CD14-positive monocyte (primary cell): ENCODE measurements around the gene MYH16. TPM values are rescaled to one million over a fixed set of nuclear protein-coding genes. Genes with fewer than 3 reads are reported as not detected.

ENCODE experiments used
- DNase-seq, 3 donors: peaks; one replicate each; pipeline ENCODE4 v3.0.0-alpha.2; 2011 to 2022
- H2AFZ ChIP-seq: 2 replicates; pipeline ENCODE4 v1.6.0; 2012; ENCODE audit warnings: mild to moderate bottlenecking, low read depth, low read length, inconsistent platforms; ENCODE audit not compliant: insufficient read depth, poor library complexity, severe bottlenecking
- H3K27ac ChIP-seq, 2 donors: 1 replicate in 1 of 2; 2 replicates in 1 of 2; pipeline ENCODE4 v1.5.1; 2012 to 2013; ENCODE audit warnings: low read length in 2 of 2, control low read depth in 1 of 2, inconsistent platforms in 1 of 2, low read depth in 1 of 2, mild to moderate bottlenecking in 1 of 2
- H3K27me3 ChIP-seq, 2 donors: one replicate each; pipeline versions ENCODE4 v1.6.0 to v1.6.1; 2011 to 2013; ENCODE audit warnings: low read length in 2 of 2; ENCODE audit not compliant: control insufficient read depth in 2 of 2, insufficient read depth in 2 of 2
- H3K36me3 ChIP-seq, 2 donors: replicated peaks in 1 of 2; 1 replicate in 1 of 2; 2 replicates in 1 of 2; pipeline versions ENCODE4 v1.5.1 to v1.6.1; 2012 to 2013; ENCODE audit warnings: low read length in 2 of 2, control low read depth in 1 of 2, inconsistent platforms in 1 of 2, mild to moderate bottlenecking in 1 of 2; ENCODE audit not compliant: insufficient read depth in 2 of 2, control insufficient read depth in 1 of 2
- H3K4me1 ChIP-seq, 2 donors: 1 replicate in 1 of 2; 2 replicates in 1 of 2; pipeline versions ENCODE4 v1.5.1 to v1.6.1; 2012 to 2013; ENCODE audit warnings: low read length in 2 of 2, control low read depth in 1 of 2, inconsistent platforms in 1 of 2, mild to moderate bottlenecking in 1 of 2, moderate library complexity in 1 of 2; ENCODE audit not compliant: insufficient read depth in 2 of 2, control insufficient read depth in 1 of 2
- H3K4me2 ChIP-seq: replicated peaks from 2 replicates; pipeline ENCODE3; 2012; ENCODE audit warnings: low read length, moderate library complexity, mild to moderate bottlenecking; ENCODE audit not compliant: poor library complexity, severe bottlenecking; ENCODE audit errors: extremely low read depth
- H3K4me3 ChIP-seq, 3 experiments: fragments of 200-600 bp in 1 of 3; sonication (generic) in 1 of 3; replicated peaks in 1 of 3; 1 replicate in 2 of 3; 2 replicates in 1 of 3; pipeline ENCODE4 v1.5.1; 2011 to 2013; ENCODE audit warnings: low read length in 3 of 3, mild to moderate bottlenecking in 3 of 3, control low read depth in 2 of 3, low read depth in 2 of 3, inconsistent platforms in 1 of 3, moderate library complexity in 1 of 3
- H3K79me2 ChIP-seq: 2 replicates; pipeline ENCODE4 v1.6.0; 2012; ENCODE audit warnings: mild to moderate bottlenecking, control low read depth, inconsistent platforms, low read length, moderate library complexity; ENCODE audit not compliant: insufficient read depth
- H3K9ac ChIP-seq: 2 replicates; pipeline ENCODE4 v1.6.0; 2017; ENCODE audit warnings: low read length, mild to moderate bottlenecking; ENCODE audit not compliant: insufficient read depth, poor library complexity, severe bottlenecking
- H3K9me3 ChIP-seq, 2 donors: replicated peaks in 1 of 2; 1 replicate in 1 of 2; 2 replicates in 1 of 2; pipeline versions ENCODE4 v1.5.1 to v1.6.1; 2012 to 2013; ENCODE audit warnings: low read length in 2 of 2, control low read depth in 1 of 2; ENCODE audit not compliant: control insufficient read depth in 1 of 2, insufficient read depth in 1 of 2
- H4K20me1 ChIP-seq: 2 replicates; pipeline ENCODE4 v1.6.0; 2012; ENCODE audit warnings: mild to moderate bottlenecking, low read length, control low read depth, moderate library complexity; ENCODE audit not compliant: insufficient read depth
- H3K27ac Mint-ChIP-seq, 7 donors: one replicate each; pipeline ENCODE4 v1.8.0; 2020; ENCODE audit warnings: mild to moderate bottlenecking in 7 of 7, mixed read lengths in 7 of 7, moderate library complexity in 6 of 7, inconsistent platforms in 2 of 7
- H3K27me3 Mint-ChIP-seq, 3 donors: one replicate each; pipeline ENCODE4 v1.8.0; 2021 to 2022; ENCODE audit warnings: low read depth in 3 of 3, mild to moderate bottlenecking in 3 of 3, mixed read lengths in 3 of 3, moderate library complexity in 3 of 3, inconsistent platforms in 1 of 3
- H3K36me3 Mint-ChIP-seq, 2 donors: one replicate each; pipeline ENCODE4 v1.8.0; 2020; ENCODE audit warnings: mixed read lengths in 2 of 2, inconsistent platforms in 1 of 2, mild to moderate bottlenecking in 1 of 2
- H3K4me1 Mint-ChIP-seq: one replicate; pipeline ENCODE4 v1.8.0; 2020; ENCODE audit warnings: mild to moderate bottlenecking, mixed read lengths
- H3K4me3 Mint-ChIP-seq, 2 donors: one replicate each; pipeline ENCODE4 v1.8.0; 2020; ENCODE audit warnings: mild to moderate bottlenecking in 2 of 2, mixed read lengths in 2 of 2, moderate library complexity in 1 of 2
- H3K9me3 Mint-ChIP-seq, 7 donors: one replicate each; pipeline ENCODE4 v1.8.0; 2020 to 2022; ENCODE audit warnings: mixed read lengths in 7 of 7, mild to moderate bottlenecking in 6 of 7, moderate library complexity in 6 of 7, inconsistent platforms in 2 of 7
- WGBS: methylation state at CpG from one replicate; pipeline ENCODE4 v1.1.5; 2013; ENCODE audit warnings: missing lambda C conversion rate; ENCODE audit not compliant: insufficient coverage; 5-methylcytosine and 5-hydroxymethylcytosine counted together
- intact Hi-C, 2 donors: fragments of 100-400 bp; cut with micrococcal nuclease; formaldehyde crosslinking; loops; one replicate each; pipeline versions ENCODE4 v1.15.0 to v1.15.1; 2023
- polyA plus RNA-seq, 3 donors: library from polyadenylated mRNA; depleted of rRNA in 1 of 3; unstranded in 2 of 3; stranded (reverse) in 1 of 3; fragments of 300-500 nt in 2 of 3; fragments of >200 nt in 1 of 3; fragmentation: Illumina TruSeq in 2 of 3; gene quantifications; 1 replicate in 2 of 3; 2 replicates in 1 of 3; pipeline ENCODE4 v1.2.3, GENCODE V29; 2012 to 2021
- TF ChIP-seq, protein P1 (sequence below): fragments of 200-600 bp; IDR thresholded peaks from one replicate; pipeline ENCODE4 v1.8.0; 2022; ENCODE audit warnings: antibody characterized with exemption, mild to moderate bottlenecking

Gene MYH16
- polyA plus RNA-seq, 3 donors = not detected

DNA sequence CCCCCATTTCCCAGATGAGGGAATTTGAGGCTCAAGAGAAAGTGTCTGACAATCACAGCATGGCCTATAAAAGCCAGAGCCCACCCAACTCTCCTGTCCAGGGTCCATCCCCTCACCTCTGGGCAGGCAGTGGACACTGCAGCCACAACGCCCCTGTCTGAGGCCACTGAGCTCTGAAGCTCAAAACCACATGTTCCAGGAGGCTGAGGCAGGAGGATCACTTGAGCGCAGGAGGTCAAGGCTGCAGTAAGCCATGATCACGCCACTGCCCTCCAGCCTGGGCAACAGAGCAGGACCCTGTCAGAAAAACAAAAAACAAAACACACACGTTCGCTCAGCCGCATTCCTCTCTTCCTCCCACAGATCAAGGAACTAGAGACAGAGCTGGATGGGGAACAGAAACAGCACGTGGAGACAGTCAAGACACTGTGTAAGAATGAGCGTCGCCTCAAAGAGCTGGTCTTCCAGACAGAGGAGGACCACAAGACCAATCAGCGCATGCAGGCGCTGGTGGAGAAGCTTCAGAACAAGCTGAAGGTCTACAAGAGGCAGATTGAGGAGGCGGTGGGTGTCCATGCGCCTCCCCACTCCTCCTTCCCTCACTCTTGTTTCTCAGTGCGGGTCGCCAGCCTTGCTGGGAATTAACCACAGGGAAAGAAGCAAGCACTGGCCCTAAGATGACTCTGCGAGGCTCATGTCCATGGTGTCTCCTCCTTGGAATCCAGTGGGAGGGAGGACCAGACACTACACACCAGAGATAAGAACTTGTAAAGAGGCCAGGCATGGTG, 33.0 kb downstream of the MYH16 start:
- 45% methylated on average over 10 of the region's 16 CpGs for WGBS

DNA sequence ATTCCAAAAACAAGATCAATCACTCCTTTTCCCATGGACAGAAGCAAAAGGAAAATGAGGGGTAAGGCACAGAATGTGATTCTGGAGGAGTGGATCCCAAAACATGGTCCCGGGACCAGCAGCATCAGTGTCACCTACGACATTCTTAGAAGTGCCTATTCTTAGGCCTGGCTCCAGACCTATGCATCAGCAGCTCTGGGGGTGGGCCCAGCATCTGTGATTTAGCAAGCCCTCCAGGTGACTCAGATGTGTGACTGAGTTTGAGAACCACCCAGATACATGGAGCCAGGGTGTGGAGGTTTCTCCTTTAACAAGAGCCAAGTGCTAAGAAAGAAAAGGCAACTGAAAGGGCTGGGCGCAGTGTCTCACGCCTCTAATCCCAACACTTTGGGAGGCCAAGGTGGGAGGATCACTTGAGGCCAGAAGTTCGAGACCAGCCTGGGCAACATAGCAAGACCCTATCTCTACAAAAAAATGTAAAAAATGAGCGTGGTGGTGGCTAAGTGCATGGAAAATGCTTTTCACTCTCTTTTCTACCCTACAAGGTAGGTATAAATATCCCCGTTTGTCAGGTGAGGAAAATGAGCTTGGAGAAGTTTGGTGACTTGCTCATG, 35.9 kb downstream of the MYH16 start:
- H3K4me3 Mint-ChIP-seq = no peak overlapping the region
- DNase-seq = no peak

More for the DNA sequence above, 33.0 kb downstream of the MYH16 start:
- no peak overlapping the region for H3K4me2 ChIP-seq
- H3K9me3 Mint-ChIP-seq = peaks cover 0 to 12% (median 4%) of the 10 kb centered on the region in 7 donors
- H3K36me3 Mint-ChIP-seq = no peaks in the 10 kb centered on the region
- H3K4me3 ChIP-seq = no peak overlapping the region
- peak overlapping the region; percentile 61 for H2AFZ ChIP-seq
- no peaks in the 10 kb centered on the region for H3K36me3 ChIP-seq
- H3K27me3 Mint-ChIP-seq = peaks cover 0 to 2% (median 2%) of the 10 kb centered on the region in 3 donors
- intact Hi-C loops = no loop called here
- H3K4me1 ChIP-seq = no peaks in the 10 kb centered on the region
- no peaks in the 10 kb centered on the region for H3K79me2 ChIP-seq
- no peak overlapping the region for H3K27ac ChIP-seq
- no peak for DNase-seq
- TF ChIP-seq, protein P1, sequence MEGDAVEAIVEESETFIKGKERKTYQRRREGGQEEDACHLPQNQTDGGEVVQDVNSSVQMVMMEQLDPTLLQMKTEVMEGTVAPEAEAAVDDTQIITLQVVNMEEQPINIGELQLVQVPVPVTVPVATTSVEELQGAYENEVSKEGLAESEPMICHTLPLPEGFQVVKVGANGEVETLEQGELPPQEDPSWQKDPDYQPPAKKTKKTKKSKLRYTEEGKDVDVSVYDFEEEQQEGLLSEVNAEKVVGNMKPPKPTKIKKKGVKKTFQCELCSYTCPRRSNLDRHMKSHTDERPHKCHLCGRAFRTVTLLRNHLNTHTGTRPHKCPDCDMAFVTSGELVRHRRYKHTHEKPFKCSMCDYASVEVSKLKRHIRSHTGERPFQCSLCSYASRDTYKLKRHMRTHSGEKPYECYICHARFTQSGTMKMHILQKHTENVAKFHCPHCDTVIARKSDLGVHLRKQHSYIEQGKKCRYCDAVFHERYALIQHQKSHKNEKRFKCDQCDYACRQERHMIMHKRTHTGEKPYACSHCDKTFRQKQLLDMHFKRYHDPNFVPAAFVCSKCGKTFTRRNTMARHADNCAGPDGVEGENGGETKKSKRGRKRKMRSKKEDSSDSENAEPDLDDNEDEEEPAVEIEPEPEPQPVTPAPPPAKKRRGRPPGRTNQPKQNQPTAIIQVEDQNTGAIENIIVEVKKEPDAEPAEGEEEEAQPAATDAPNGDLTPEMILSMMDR = no peak
- peaks cover 0 to 11% of the 10 kb centered on the region in 2 donors for H3K9me3 ChIP-seq
- H3K9ac ChIP-seq = no peak overlapping the region
- no peaks in the 10 kb centered on the region for H3K27me3 ChIP-seq
- no peak overlapping the region for H3K4me3 Mint-ChIP-seq
- peaks cover 6% of the 10 kb centered on the region for H3K4me1 Mint-ChIP-seq
- H4K20me1 ChIP-seq = no peaks in the 10 kb centered on the region
- peak overlapping the region in 1 of 7 donors; percentile 10 for H3K27ac Mint-ChIP-seq

More for the DNA sequence above, 35.9 kb downstream of the MYH16 start:
- Histone ChIP-seq H3K9ac (no peak overlapping the region), H3K27me3 (no peaks in the 10 kb centered on the region), H3K36me3 (no peaks in the 10 kb centered on the region), H3K79me2 (no peaks in the 10 kb centered on the region), H3K4me1 (peaks cover 4 to 6% of the 10 kb centered on the region in 2 donors), H2AFZ (no peak overlapping the region), H4K20me1 (no peaks in the 10 kb centered on the region), H3K9me3 (peaks cover 0 to 11% of the 10 kb centered on the region in 2 donors), H3K27ac (no peak overlapping the region), H3K4me3 (no peak overlapping the region), H3K4me2 (no peak overlapping the region)
- Mint-ChIP-seq H3K27me3 (peaks cover 4 to 5% (median 5%) of the 10 kb centered on the region in 3 donors), H3K36me3 (no peaks in the 10 kb centered on the region), H3K27ac (no peak overlapping the region), H3K9me3 (peaks cover 0 to 12% (median 4%) of the 10 kb centered on the region in 7 donors), H3K4me1 (peaks cover 8% of the 10 kb centered on the region)
- 100% methylated on average over 2 of the region's 7 CpGs for WGBS
- TF ChIP-seq, protein P1 = no peak
- intact Hi-C loops = no loop called here
